HL-60 (cell line): Measurements from ENCODE around the gene TBL1XR1.

Source experiments
- DNase-seq, 2 experiments: peaks; one replicate each; pipeline ENCODE4 v3.0.0-alpha.2; 2010 to 2020; ENCODE audit warnings: low read depth in 1 of 2, low spot score in 1 of 2
- H3K27ac ChIP-seq: fragments of 250-450 bp; sonication (Bioruptor Pico); replicated peaks from 2 replicates; pipeline ENCODE4 v1.5.1; 2020; ENCODE audit warnings: mild to moderate bottlenecking, moderate library complexity
- H3K27me3 ChIP-seq: fragments of 250-450 bp; sonication (Bioruptor Pico); 2 replicates; pipeline ENCODE4 v1.5.1; 2021; ENCODE audit warnings: mild to moderate bottlenecking, moderate library complexity; ENCODE audit not compliant: insufficient read depth, poor library complexity, severe bottlenecking
- H3K4me3 ChIP-seq: replicated peaks from 2 replicates; pipeline ENCODE4 v1.5.1; 2011; ENCODE audit warnings: mild to moderate bottlenecking, control low read depth, low read length; ENCODE audit not compliant: insufficient read depth
- CTCF ChIP-seq: IDR thresholded peaks from one replicate; pipeline ENCODE4 v1.5.1; 2011; ENCODE audit warnings: low read length, control low read depth, inconsistent platforms; ENCODE audit not compliant: insufficient read depth
- GABPA ChIP-seq: IDR thresholded peaks from 2 replicates; pipeline ENCODE4 v1.6.1; 2012; ENCODE audit warnings: low read depth
- POLR2AphosphoS5 ChIP-seq: IDR thresholded peaks from 2 replicates; pipeline ENCODE4 v1.6.1; 2012; ENCODE audit warnings: low read depth
- REST ChIP-seq: IDR thresholded peaks from 2 replicates; pipeline ENCODE4 v1.6.1; 2012; ENCODE audit warnings: low read depth; ENCODE audit not compliant: insufficient replicate concordance
- SPI1 ChIP-seq: IDR thresholded peaks from 2 replicates; pipeline ENCODE4 v1.6.1; 2012; ENCODE audit warnings: low read depth, mild to moderate bottlenecking, borderline replicate concordance

The TBL1XR1 gene

GRCh38 chr3:177107461-177108239 lies 89.6 kb downstream of the TBL1XR1 start:
- TF ChIP-seq REST, result no peak
- no peak for TF ChIP-seq GABPA
- no peak for TF ChIP-seq POLR2AphosphoS5
- no peak for TF ChIP-seq CTCF
- no peak overlapping the region for H3K4me3 ChIP-seq
- no peak for DNase-seq
- H3K27me3 ChIP-seq, result no peaks in the 10 kb centered on the region
- H3K27ac ChIP-seq, result no peak overlapping the region

GRCh38 chr3:177106594-177106993 lies 90.7 kb downstream of the TBL1XR1 start:
- Histone ChIP-seq H3K27me3 (no peaks in the 10 kb centered on the region), H3K4me3 (no peak overlapping the region), H3K27ac (no peak overlapping the region)
- DNase-seq, result no peak
- TF ChIP-seq REST, result no peak
- no peak for TF ChIP-seq GABPA
- TF ChIP-seq POLR2AphosphoS5, result no peak
- TF ChIP-seq CTCF, result no peak
- no peak for TF ChIP-seq SPI1

- DNase-seq, result no peak
- no peak overlapping the region for H3K27ac ChIP-seq
- no peaks in the 10 kb centered on the region for H3K27me3 ChIP-seq
- no peak overlapping the region for H3K4me3 ChIP-seq
- TF ChIP-seq CTCF, result no peak
- no peak for TF ChIP-seq REST
- TF ChIP-seq SPI1, result no peak
- no peak for TF ChIP-seq GABPA
- TF ChIP-seq POLR2AphosphoS5, result no peak
Observed at GRCh38 chr3:177106184-177106583, 91.1 kb downstream of the TBL1XR1 start.
